WERI-Rb-1 (cell line): ENCODE results near the gene PZP.
"Not testable (repeated sequence)": the region's sequence is repeated elsewhere in the genome, so short reads cannot be mapped to it uniquely, and the experiment has no call there.

ENCODE experiments used
- DNase-seq: peaks from one replicate; pipeline ENCODE4 v3.0.0-alpha.2; 2020
- H3K27ac ChIP-seq: fragments of 250-450 bp; sonication (Bioruptor Pico); 2 replicates; pipeline ENCODE4 v1.5.1; 2020; ENCODE audit warnings: mild to moderate bottlenecking, moderate library complexity
- H3K27me3 ChIP-seq: fragments of 250-450 bp; sonication (Bioruptor Pico); 2 replicates; pipeline ENCODE4 v1.5.1; 2021; ENCODE audit warnings: mild to moderate bottlenecking, low read depth, moderate library complexity; ENCODE audit not compliant: insufficient read depth, severe bottlenecking
- H3K36me3 ChIP-seq: fragments of 250-450 bp; sonication (Bioruptor Pico); 2 replicates; pipeline ENCODE4 v1.5.1; 2020; ENCODE audit warnings: mild to moderate bottlenecking, moderate library complexity
- H3K4me3 ChIP-seq: 2 replicates; pipeline ENCODE4 v1.5.1; 2011; ENCODE audit warnings: low read depth, mild to moderate bottlenecking, control low read depth, low read length
- H3K9me3 ChIP-seq: fragments of 250-450 bp; sonication (Bioruptor Pico); 2 replicates; pipeline ENCODE4 v1.5.1; 2021; ENCODE audit warnings: mild to moderate bottlenecking, moderate library complexity; ENCODE audit not compliant: severe bottlenecking
- CTCF ChIP-seq: IDR thresholded peaks from 2 replicates; pipeline ENCODE4 v1.5.1; 2011; ENCODE audit warnings: low read depth, mild to moderate bottlenecking, control low read depth, inconsistent platforms, low read length

PZP gene

GRCh38 chr12:9147461-9147860 lies 60.7 kb downstream of the PZP start:
- no peak overlapping the region for H3K4me3 ChIP-seq
- no peak for DNase-seq
- H3K27me3 ChIP-seq = no peaks in the 10 kb centered on the region
- H3K9me3 ChIP-seq = peaks cover 9% of the 10 kb centered on the region
- H3K27ac ChIP-seq = no peak overlapping the region
- no peaks in the 10 kb centered on the region for H3K36me3 ChIP-seq
- no peak for TF ChIP-seq CTCF

GRCh38 chr12:9144730-9145106 lies 63.5 kb downstream of the PZP start:
- no peak overlapping the region for H3K27ac ChIP-seq
- DNase-seq = no peak
- H3K9me3 ChIP-seq = peaks cover 9% of the 10 kb centered on the region
- no peaks in the 10 kb centered on the region for H3K27me3 ChIP-seq
- no peaks in the 10 kb centered on the region for H3K36me3 ChIP-seq
- no peak for TF ChIP-seq CTCF
- no peak overlapping the region for H3K4me3 ChIP-seq

- H3K9me3 ChIP-seq = peaks cover 9% of the 10 kb centered on the region
- DNase-seq = no peak
- H3K36me3 ChIP-seq = no peaks in the 10 kb centered on the region
- TF ChIP-seq CTCF = no peak
- no peaks in the 10 kb centered on the region for H3K27me3 ChIP-seq
- no peak overlapping the region for H3K27ac ChIP-seq
- H3K4me3 ChIP-seq = no peak overlapping the region
These were observed 64.1 kb downstream of the PZP start for GRCh38 chr12:9143929-9144729.

GRCh38 chr12:9143137-9143536 lies 65.1 kb downstream of the PZP start:
- DNase-seq = no peak
- TF ChIP-seq CTCF = no peak

GRCh38 chr12:9139588-9140290 lies 68.5 kb downstream of the PZP start:
- DNase-seq, H3K27ac ChIP-seq, H3K36me3 ChIP-seq, H3K4me3 ChIP-seq, H3K9me3 ChIP-seq, H3K27me3 ChIP-seq: not testable (repeated sequence)

More at GRCh38 chr12:9143137-9143536, 65.1 kb downstream of the PZP start:
- Histone ChIP-seq H3K27me3 (no peaks in the 10 kb centered on the region), H3K27ac (no peak overlapping the region), H3K9me3 (peaks cover 9% of the 10 kb centered on the region), H3K4me3 (no peak overlapping the region), H3K36me3 (no peaks in the 10 kb centered on the region)

- no peak for DNase-seq
- Histone ChIP-seq H3K9me3 (no peaks in the 10 kb centered on the region), H3K4me3 (no peak overlapping the region), H3K27ac (no peak overlapping the region), H3K36me3 (no peaks in the 10 kb centered on the region), H3K27me3 (no peaks in the 10 kb centered on the region)
- no peak for TF ChIP-seq CTCF
These were observed 72.3 kb downstream of the PZP start for GRCh38 chr12:9135903-9136310.
